DND-41 (cell line): ENCODE measurements around the gene SEMA5A.

Experiments
- EZH2 ChIP-seq: IDR thresholded peaks from 3 replicates; pipeline ENCODE4 v1.6.1; 2012; ENCODE audit warnings: borderline replicate concordance, low read depth, mild to moderate bottlenecking, moderate library complexity, low read length, inconsistent platforms; ENCODE audit not compliant: severe bottlenecking
- TF ChIP-seq, protein P1 (sequence below): IDR thresholded peaks from 2 replicates; pipeline ENCODE4 v1.5.1; 2012; ENCODE audit warnings: borderline replicate concordance, low read length, moderate library complexity, mild to moderate bottlenecking; ENCODE audit not compliant: poor library complexity, severe bottlenecking; ENCODE audit errors: extremely low read depth

GRCh38 chr5:9239626-9240025, 306.2 kb downstream of the SEMA5A start:
- no peak for TF ChIP-seq EZH2
- TF ChIP-seq, protein P1, sequence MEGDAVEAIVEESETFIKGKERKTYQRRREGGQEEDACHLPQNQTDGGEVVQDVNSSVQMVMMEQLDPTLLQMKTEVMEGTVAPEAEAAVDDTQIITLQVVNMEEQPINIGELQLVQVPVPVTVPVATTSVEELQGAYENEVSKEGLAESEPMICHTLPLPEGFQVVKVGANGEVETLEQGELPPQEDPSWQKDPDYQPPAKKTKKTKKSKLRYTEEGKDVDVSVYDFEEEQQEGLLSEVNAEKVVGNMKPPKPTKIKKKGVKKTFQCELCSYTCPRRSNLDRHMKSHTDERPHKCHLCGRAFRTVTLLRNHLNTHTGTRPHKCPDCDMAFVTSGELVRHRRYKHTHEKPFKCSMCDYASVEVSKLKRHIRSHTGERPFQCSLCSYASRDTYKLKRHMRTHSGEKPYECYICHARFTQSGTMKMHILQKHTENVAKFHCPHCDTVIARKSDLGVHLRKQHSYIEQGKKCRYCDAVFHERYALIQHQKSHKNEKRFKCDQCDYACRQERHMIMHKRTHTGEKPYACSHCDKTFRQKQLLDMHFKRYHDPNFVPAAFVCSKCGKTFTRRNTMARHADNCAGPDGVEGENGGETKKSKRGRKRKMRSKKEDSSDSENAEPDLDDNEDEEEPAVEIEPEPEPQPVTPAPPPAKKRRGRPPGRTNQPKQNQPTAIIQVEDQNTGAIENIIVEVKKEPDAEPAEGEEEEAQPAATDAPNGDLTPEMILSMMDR: no peak
